T-helper 1 cell treated with Interleukin-12 subunit alpha and Interleukin-12 subunit beta and Interleukin-4 antibody, amounts not matched to agents 30 μg/mL and 1 μg/mL, for 36 hours (primary cell): Measurements from ENCODE around the gene CAP1.
"Not testable (repeated sequence)": the region's sequence is repeated elsewhere in the genome, so short reads cannot be mapped to it uniquely, and the experiment has no call there.

ENCODE experiments used
- H3K27ac Mint-ChIP-seq: one replicate; pipeline ENCODE4 v1.8.0; 2021; ENCODE audit warnings: mild to moderate bottlenecking, mixed read lengths
- H3K27me3 Mint-ChIP-seq: one replicate; pipeline ENCODE4 v1.8.0; 2021; ENCODE audit warnings: low read depth, mixed read lengths
- H3K36me3 Mint-ChIP-seq: one replicate; pipeline ENCODE4 v1.8.0; 2021; ENCODE audit warnings: low read depth, mixed read lengths
- H3K4me1 Mint-ChIP-seq: one replicate; pipeline ENCODE4 v1.8.0; 2021; ENCODE audit warnings: low read depth, mixed read lengths
- H3K4me3 Mint-ChIP-seq: one replicate; pipeline ENCODE4 v1.8.0; 2021; ENCODE audit warnings: mild to moderate bottlenecking, moderate library complexity, mixed read lengths
- H3K9me3 Mint-ChIP-seq: one replicate; pipeline ENCODE4 v1.8.0; 2021; ENCODE audit warnings: mixed read lengths

Gene CAP1

GRCh38 chr1:40040511-40041465, at the start of gene CAP1:
Gene CAP1, plus strand, starts transcription at chr1:40040729. Its CDS starts 18,618 bp downstream, at chr1:40059347.
- peaks cover 42% of the 10 kb centered on the region for H3K36me3 Mint-ChIP-seq
- H3K4me3 Mint-ChIP-seq, result peak within 1 kb of the TSS; percentile 96
- no peaks in the 10 kb centered on the region for H3K27me3 Mint-ChIP-seq
- peak within 1 kb of the TSS; percentile 96 for H3K27ac Mint-ChIP-seq
- H3K4me1 Mint-ChIP-seq, result peaks cover 54% of the 10 kb centered on the region
- no peaks in the 10 kb centered on the region for H3K9me3 Mint-ChIP-seq

- H3K4me1 Mint-ChIP-seq, result peaks cover 8% of the 10 kb centered on the region
- H3K36me3 Mint-ChIP-seq, result no peaks in the 10 kb centered on the region
- H3K27me3 Mint-ChIP-seq, result no peaks in the 10 kb centered on the region
- H3K27ac Mint-ChIP-seq, result no peak overlapping the region
- H3K4me3 Mint-ChIP-seq, result no peak overlapping the region
- H3K9me3 Mint-ChIP-seq, result no peaks in the 10 kb centered on the region
These were observed 48.3 kb upstream of the CAP1 start for GRCh38 chr1:39992234-39992633.

GRCh38 chr1:39992888-39993287, 47.6 kb upstream of the CAP1 start:
- Mint-ChIP-seq H3K27me3 (no peaks in the 10 kb centered on the region), H3K4me1 (peaks cover 8% of the 10 kb centered on the region), H3K9me3 (no peaks in the 10 kb centered on the region), H3K27ac (no peak overlapping the region), H3K36me3 (no peaks in the 10 kb centered on the region), H3K4me3 (no peak overlapping the region)

GRCh38 chr1:39995973-39996393, 44.5 kb upstream of the CAP1 start:
- no peaks in the 10 kb centered on the region for H3K36me3 Mint-ChIP-seq
- peaks cover 8% of the 10 kb centered on the region for H3K4me1 Mint-ChIP-seq
- no peak overlapping the region for H3K27ac Mint-ChIP-seq
- no peaks in the 10 kb centered on the region for H3K9me3 Mint-ChIP-seq
- H3K4me3 Mint-ChIP-seq, result no peak overlapping the region
- no peaks in the 10 kb centered on the region for H3K27me3 Mint-ChIP-seq

- Mint-ChIP-seq H3K4me1 (peaks cover 8% of the 10 kb centered on the region), H3K27ac (no peak overlapping the region), H3K4me3 (no peak overlapping the region), H3K36me3 (no peaks in the 10 kb centered on the region), H3K9me3 (no peaks in the 10 kb centered on the region), H3K27me3 (peaks cover 1% of the 10 kb centered on the region)
These were observed 44.0 kb upstream of the CAP1 start for GRCh38 chr1:39996396-39997004.

GRCh38 chr1:40001456-40001855, 39.1 kb upstream of the CAP1 start:
- Mint-ChIP-seq H3K4me3 (no peak overlapping the region), H3K27ac (no peak overlapping the region), H3K4me1 (peaks cover under 1% of the 10 kb centered on the region), H3K36me3 (no peaks in the 10 kb centered on the region), H3K27me3 (peaks cover 25% of the 10 kb centered on the region), H3K9me3 (no peaks in the 10 kb centered on the region)

GRCh38 chr1:40003156-40004093, 37.1 kb upstream of the CAP1 start:
- Mint-ChIP-seq H3K4me3 (no peak overlapping the region), H3K27ac (no peak overlapping the region), H3K27me3 (peaks cover 25% of the 10 kb centered on the region), H3K36me3 (no peaks in the 10 kb centered on the region), H3K4me1 (no peaks in the 10 kb centered on the region), H3K9me3 (no peaks in the 10 kb centered on the region)

- Mint-ChIP-seq H3K36me3 (no peaks in the 10 kb centered on the region), H3K27ac (no peak overlapping the region), H3K4me3 (no peak overlapping the region), H3K27me3 (peaks cover 25% of the 10 kb centered on the region), H3K4me1 (no peaks in the 10 kb centered on the region), H3K9me3 (no peaks in the 10 kb centered on the region)
These were observed 35.7 kb upstream of the CAP1 start for GRCh38 chr1:40004857-40005256.

- H3K4me3 Mint-ChIP-seq, H3K4me1 Mint-ChIP-seq, H3K9me3 Mint-ChIP-seq, H3K27ac Mint-ChIP-seq, H3K36me3 Mint-ChIP-seq: not testable (repeated sequence)
- peaks cover 22% of the 10 kb centered on the region for H3K27me3 Mint-ChIP-seq
These were observed 33.0 kb upstream of the CAP1 start for GRCh38 chr1:40007481-40008034.

GRCh38 chr1:40011198-40011597, 29.3 kb upstream of the CAP1 start:
- Mint-ChIP-seq H3K27me3 (peaks cover 7% of the 10 kb centered on the region), H3K27ac (no peak overlapping the region), H3K4me1 (no peaks in the 10 kb centered on the region), H3K4me3 (no peak overlapping the region), H3K9me3 (peaks cover 8% of the 10 kb centered on the region), H3K36me3 (no peaks in the 10 kb centered on the region)

GRCh38 chr1:40014253-40014706, 26.2 kb upstream of the CAP1 start:
- Mint-ChIP-seq H3K27ac (no peak overlapping the region), H3K4me3 (no peak overlapping the region), H3K4me1 (peaks cover 3% of the 10 kb centered on the region), H3K9me3 (peaks cover 8% of the 10 kb centered on the region), H3K27me3 (peaks cover 26% of the 10 kb centered on the region), H3K36me3 (no peaks in the 10 kb centered on the region)

- Mint-ChIP-seq H3K36me3 (no peaks in the 10 kb centered on the region), H3K27me3 (peaks cover 28% of the 10 kb centered on the region), H3K4me1 (peaks cover 4% of the 10 kb centered on the region), H3K27ac (no peak overlapping the region), H3K4me3 (no peak overlapping the region), H3K9me3 (peaks cover 8% of the 10 kb centered on the region)
These were observed 25.5 kb upstream of the CAP1 start for GRCh38 chr1:40014812-40015594.

- Mint-ChIP-seq H3K4me1 (peaks cover 4% of the 10 kb centered on the region), H3K9me3 (no peaks in the 10 kb centered on the region), H3K4me3 (no peak overlapping the region), H3K36me3 (no peaks in the 10 kb centered on the region), H3K27me3 (peaks cover 28% of the 10 kb centered on the region), H3K27ac (no peak overlapping the region)
These were observed 22.5 kb upstream of the CAP1 start for GRCh38 chr1:40017951-40018575.
